ENCODE data around the gene ERP27. TPM values are rescaled to one million over a fixed set of nuclear protein-coding genes. Genes with fewer than 3 reads are reported as not detected.

The ERP27 gene
- total RNA-seq, 1 donor from 2014 or later = 12.4 TPM

DNA sequence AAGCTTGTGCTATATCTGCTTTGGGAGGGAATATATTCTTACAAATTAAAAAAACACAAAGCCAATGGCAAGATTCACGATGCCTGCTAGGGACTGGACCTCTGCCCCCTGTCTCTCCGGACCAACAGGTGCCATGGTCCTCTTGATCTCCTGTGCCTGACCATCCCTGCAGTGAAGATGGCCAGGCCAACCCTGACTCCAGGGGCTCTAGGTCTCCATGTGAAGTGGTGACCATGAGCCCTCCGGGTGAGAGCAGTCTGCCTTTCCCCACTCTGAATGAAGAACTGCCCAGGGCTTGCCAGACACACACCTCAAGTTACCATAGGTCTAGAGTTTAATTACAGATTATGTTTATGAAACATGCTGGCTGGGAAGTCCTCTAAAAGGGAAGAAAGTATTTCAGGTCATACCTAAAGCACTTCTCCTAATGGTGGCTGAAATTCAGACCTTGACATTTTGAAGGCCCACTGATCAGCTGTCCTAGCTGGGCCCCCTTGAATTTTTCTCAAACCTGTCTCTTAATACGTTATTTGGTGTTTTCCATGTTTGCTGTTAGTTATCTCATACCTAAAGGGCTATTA is 21.7 kb upstream of the ERP27 start:
- H3K36me3 Mint-ChIP-seq = no peaks in the 10 kb centered on the region
- no peak overlapping the region for H3K27ac Mint-ChIP-seq
- peaks cover 3% of the 10 kb centered on the region for H3K4me1 Mint-ChIP-seq (ENCODE audit: unreplicated experiment)
- H3K9me3 Mint-ChIP-seq = no peaks in the 10 kb centered on the region
- H3K27me3 Mint-ChIP-seq = peaks cover 10% of the 10 kb centered on the region
- TF ChIP-seq, protein P1, sequence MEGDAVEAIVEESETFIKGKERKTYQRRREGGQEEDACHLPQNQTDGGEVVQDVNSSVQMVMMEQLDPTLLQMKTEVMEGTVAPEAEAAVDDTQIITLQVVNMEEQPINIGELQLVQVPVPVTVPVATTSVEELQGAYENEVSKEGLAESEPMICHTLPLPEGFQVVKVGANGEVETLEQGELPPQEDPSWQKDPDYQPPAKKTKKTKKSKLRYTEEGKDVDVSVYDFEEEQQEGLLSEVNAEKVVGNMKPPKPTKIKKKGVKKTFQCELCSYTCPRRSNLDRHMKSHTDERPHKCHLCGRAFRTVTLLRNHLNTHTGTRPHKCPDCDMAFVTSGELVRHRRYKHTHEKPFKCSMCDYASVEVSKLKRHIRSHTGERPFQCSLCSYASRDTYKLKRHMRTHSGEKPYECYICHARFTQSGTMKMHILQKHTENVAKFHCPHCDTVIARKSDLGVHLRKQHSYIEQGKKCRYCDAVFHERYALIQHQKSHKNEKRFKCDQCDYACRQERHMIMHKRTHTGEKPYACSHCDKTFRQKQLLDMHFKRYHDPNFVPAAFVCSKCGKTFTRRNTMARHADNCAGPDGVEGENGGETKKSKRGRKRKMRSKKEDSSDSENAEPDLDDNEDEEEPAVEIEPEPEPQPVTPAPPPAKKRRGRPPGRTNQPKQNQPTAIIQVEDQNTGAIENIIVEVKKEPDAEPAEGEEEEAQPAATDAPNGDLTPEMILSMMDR (conservative IDR thresholded peaks at IDR 0.05) = no peak
- no peak overlapping the region for H3K4me3 Mint-ChIP-seq
- DNase-seq (ENCODE audit: extremely low spot score, unreplicated experiment) = no peak

DNA sequence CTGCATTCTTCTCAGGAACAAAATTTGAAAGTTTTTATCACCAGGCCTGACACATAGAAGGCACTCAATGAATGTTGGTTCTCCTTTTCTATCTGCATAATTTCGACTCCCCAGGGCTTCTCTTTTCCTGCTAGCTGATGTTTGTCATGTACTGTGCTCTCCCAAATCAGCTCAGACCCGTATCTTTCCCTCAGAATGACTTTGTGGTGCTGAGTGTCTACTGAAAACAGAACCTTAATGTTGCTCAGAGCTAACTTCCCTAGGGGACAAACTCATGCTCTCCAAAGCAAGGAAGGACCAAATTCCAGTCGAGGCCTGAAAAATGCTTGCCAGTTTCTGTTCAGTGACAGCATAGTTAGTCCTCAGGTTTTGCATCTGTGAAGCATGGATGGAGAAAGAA is 21.1 kb upstream of the ERP27 start:
- TF ChIP-seq, protein P1 (conservative IDR thresholded peaks at IDR 0.05) = no peak
- Mint-ChIP-seq H3K4me3 (no peak overlapping the region), H3K27me3 (peaks cover 8% of the 10 kb centered on the region), H3K36me3 (no peaks in the 10 kb centered on the region), H3K27ac (no peak overlapping the region), H3K9me3 (no peaks in the 10 kb centered on the region), H3K4me1 (ENCODE audit: unreplicated experiment) (peaks cover 3% of the 10 kb centered on the region)
- no peak for DNase-seq (ENCODE audit: extremely low spot score, unreplicated experiment)

DNA sequence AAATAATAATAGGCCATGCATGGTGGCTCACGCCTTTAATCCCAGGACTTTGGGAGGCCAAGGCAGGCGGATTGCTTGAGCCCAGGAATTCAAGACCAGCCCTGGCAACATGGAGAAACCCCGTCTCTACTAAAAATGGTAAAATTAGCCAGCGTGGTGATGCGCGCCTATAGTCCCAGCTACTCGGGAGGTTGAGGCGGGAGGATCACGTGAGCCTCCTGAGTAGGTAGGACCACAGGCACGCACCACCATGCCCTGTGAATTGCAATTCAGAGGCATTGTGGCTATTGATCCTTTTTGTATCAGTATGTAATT is 20.7 kb upstream of the ERP27 start:
- peaks cover 3% of the 10 kb centered on the region for H3K4me1 Mint-ChIP-seq (ENCODE audit: unreplicated experiment)
- H3K4me3 Mint-ChIP-seq = no peak overlapping the region
- TF ChIP-seq, protein P1 (conservative IDR thresholded peaks at IDR 0.05) = no peak
- no peaks in the 10 kb centered on the region for H3K9me3 Mint-ChIP-seq
- DNase-seq (ENCODE audit: extremely low spot score, unreplicated experiment) = no peak
- no peak overlapping the region for H3K27ac Mint-ChIP-seq
- H3K36me3 Mint-ChIP-seq = no peaks in the 10 kb centered on the region
- H3K27me3 Mint-ChIP-seq = peaks cover 8% of the 10 kb centered on the region

DNA sequence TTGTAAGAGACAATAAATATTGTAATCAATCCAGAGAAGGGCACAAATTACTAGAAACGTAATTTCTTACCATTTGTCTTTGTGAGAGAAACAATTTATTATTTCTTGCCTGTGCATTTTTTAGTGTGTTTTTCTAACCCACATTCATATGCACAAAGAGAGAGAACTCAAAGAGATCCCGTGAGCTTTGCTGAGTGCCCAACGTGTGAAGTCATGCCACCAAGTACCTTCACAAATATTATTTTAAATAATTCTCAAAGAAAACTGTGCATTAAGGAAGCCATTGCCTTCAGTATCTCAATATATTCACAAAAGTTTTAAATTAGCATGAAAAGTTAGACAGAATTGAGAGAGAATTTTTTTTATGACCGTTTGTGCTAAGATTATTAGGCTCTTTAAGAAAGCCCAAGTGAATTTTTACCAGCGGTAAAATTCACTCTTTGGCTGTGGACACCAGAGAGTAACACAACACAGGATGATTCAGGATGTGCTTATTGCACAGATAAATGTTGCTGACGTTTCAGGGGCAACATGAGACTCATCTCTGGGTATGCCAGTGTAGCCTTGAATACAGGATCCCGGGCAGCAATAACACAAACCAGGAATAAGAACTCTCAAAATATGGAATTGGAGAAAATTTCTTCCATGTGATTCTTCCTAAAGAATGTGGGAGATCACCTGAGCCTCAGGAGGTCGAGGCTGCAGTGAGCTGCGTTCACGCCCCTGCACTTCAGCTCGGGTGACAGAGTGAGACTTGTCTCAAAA is 20.2 kb upstream of the ERP27 start:
- H3K9me3 Mint-ChIP-seq = no peaks in the 10 kb centered on the region
- no peaks in the 10 kb centered on the region for H3K36me3 Mint-ChIP-seq
- H3K4me3 Mint-ChIP-seq = no peak overlapping the region
- H3K27ac Mint-ChIP-seq = no peak overlapping the region
- H3K27me3 Mint-ChIP-seq = peaks cover 4% of the 10 kb centered on the region
- TF ChIP-seq, protein P1 (conservative IDR thresholded peaks at IDR 0.05) = no peak
- H3K4me1 Mint-ChIP-seq (ENCODE audit: unreplicated experiment) = peaks cover 3% of the 10 kb centered on the region
- DNase-seq (ENCODE audit: extremely low spot score, unreplicated experiment) = no peak

DNA sequence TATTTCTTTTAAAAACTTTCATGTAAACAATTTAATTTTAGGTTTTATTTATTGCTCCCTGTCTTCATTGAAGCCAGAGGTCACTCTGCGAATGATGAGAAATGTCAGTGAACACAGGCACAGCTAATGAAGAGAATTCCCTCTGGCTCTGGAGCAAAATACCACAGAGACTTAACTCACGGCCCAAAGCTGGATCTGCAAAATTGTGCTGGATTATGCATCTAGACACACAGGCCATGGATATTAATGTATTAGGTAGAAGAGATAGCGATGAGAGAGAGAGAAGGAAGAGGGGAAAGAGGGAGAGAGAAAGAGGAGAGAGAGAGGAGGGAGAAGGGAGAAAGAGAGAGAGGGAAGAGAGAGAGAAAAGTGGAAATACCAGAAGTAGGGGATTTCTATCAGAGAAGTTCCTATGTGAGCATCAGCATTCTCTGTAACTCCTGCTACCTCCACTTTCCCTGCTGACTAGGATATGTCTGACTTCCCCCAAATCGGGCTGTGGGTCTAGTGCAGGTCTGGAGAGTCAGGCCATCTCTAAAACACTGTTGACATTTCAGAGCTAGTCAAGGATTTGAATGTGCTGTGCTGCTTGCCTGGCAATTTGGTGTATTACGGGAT is 19.3 kb upstream of the ERP27 start:
- TF ChIP-seq, protein P1 (conservative IDR thresholded peaks at IDR 0.05) = no peak
- Mint-ChIP-seq H3K27me3 (peaks cover 4% of the 10 kb centered on the region), H3K27ac (no peak overlapping the region), H3K36me3 (no peaks in the 10 kb centered on the region), H3K4me3 (no peak overlapping the region), H3K9me3 (no peaks in the 10 kb centered on the region), H3K4me1 (ENCODE audit: unreplicated experiment) (peaks cover 3% of the 10 kb centered on the region)
- no peak for DNase-seq (ENCODE audit: extremely low spot score, unreplicated experiment)

Measured in type B pancreatic cell (in vitro differentiated cells).